HG03196 (cell line): ENCODE results near the gene BICD2.

ENCODE experiments used
- ATAC-seq: cut with Tn5 transposase; IDR thresholded peaks from one replicate; pipeline ENCODE4 v1.9.1; 2021; ENCODE audit not compliant: unreplicated experiment

BICD2 gene

GRCh38 chr9:92716557-92716956 lies 48.1 kb downstream of the BICD2 start:
- no peak for ATAC-seq

GRCh38 chr9:92715488-92716231 lies 49.0 kb downstream of the BICD2 start:
- ATAC-seq: no peak

- ATAC-seq: no peak
These were observed 49.7 kb downstream of the BICD2 start for GRCh38 chr9:92714787-92715487.

GRCh38 chr9:92714016-92714415 lies 50.6 kb downstream of the BICD2 start:
- ATAC-seq: no peak

- no peak for ATAC-seq
These were observed 51.1 kb downstream of the BICD2 start for GRCh38 chr9:92713528-92713927.

- no peak for ATAC-seq
These were observed 51.9 kb downstream of the BICD2 start for GRCh38 chr9:92712767-92713166.

GRCh38 chr9:92711844-92712243 lies 52.8 kb downstream of the BICD2 start:
- no peak for ATAC-seq

GRCh38 chr9:92711146-92711545 lies 53.5 kb downstream of the BICD2 start:
- no peak for ATAC-seq

GRCh38 chr9:92710368-92710767 lies 54.3 kb downstream of the BICD2 start:
- ATAC-seq: no peak

- ATAC-seq: no peak
These were observed 54.7 kb downstream of the BICD2 start for GRCh38 chr9:92709954-92710353.

- no peak for ATAC-seq
These were observed 55.4 kb downstream of the BICD2 start for GRCh38 chr9:92709240-92709639.

- no peak for ATAC-seq
These were observed 57.1 kb downstream of the BICD2 start for GRCh38 chr9:92707530-92707929.

- no peak for ATAC-seq
These were observed 58.3 kb downstream of the BICD2 start for GRCh38 chr9:92706218-92706940.

GRCh38 chr9:92704528-92704927 lies 60.1 kb downstream of the BICD2 start:
- ATAC-seq: no peak

GRCh38 chr9:92696619-92697018 lies 68.0 kb downstream of the BICD2 start:
- ATAC-seq: no peak

GRCh38 chr9:92686954-92687353 lies 77.7 kb downstream of the BICD2 start:
- no peak for ATAC-seq

GRCh38 chr9:92685022-92685421 lies 79.6 kb downstream of the BICD2 start:
- no peak for ATAC-seq

- ATAC-seq: no peak
These were observed 82.4 kb downstream of the BICD2 start for GRCh38 chr9:92682269-92682668.

- no peak for ATAC-seq
These were observed 84.2 kb downstream of the BICD2 start for GRCh38 chr9:92680166-92681119.

GRCh38 chr9:92679413-92680165 lies 85.0 kb downstream of the BICD2 start:
- ATAC-seq: no peak
